Fibroblast of lung (primary cell): ENCODE data around the gene ARPP19.

ENCODE experiments used
- CTCF ChIP-seq, 2 donors: IDR thresholded peaks in 1 of 2; conservative IDR thresholded peaks in 1 of 2; 1 replicate in 1 of 2; 2 replicates in 1 of 2; pipeline ENCODE4 v1.5.1; 2011 to 2012; ENCODE audit warnings: low read length in 2 of 2, control low read depth in 1 of 2, inconsistent platforms in 1 of 2, low read depth in 1 of 2, mild to moderate bottlenecking in 1 of 2
- EZH2 ChIP-seq: IDR thresholded peaks from 2 replicates; pipeline ENCODE4 v1.5.1; 2012; ENCODE audit warnings: low read length, control low read depth, mild to moderate bottlenecking; ENCODE audit errors: missing control alignments

GRCh38 chr15:52527911-52528563 is 40.8 kb downstream of the ARPP19 start:
- TF ChIP-seq CTCF (conservative IDR thresholded peaks at IDR 0.05 in 1 of 2, IDR thresholded peaks at IDR 0.05 in 1 of 2; ENCODE audit: low read depth in 1 of 2, low read length in 2 of 2): no peak
- TF ChIP-seq EZH2: no peak
